CD4-positive, alpha-beta T cell treated with Interleukin-4 for 1 hour (primary cell): Measurements from ENCODE around the gene NDST1.

Experiments
- DNase-seq, 2 donors: peaks; one replicate each; pipeline ENCODE4 v3.0.0-alpha.2; 2020 to 2022

Gene NDST1

DNA sequence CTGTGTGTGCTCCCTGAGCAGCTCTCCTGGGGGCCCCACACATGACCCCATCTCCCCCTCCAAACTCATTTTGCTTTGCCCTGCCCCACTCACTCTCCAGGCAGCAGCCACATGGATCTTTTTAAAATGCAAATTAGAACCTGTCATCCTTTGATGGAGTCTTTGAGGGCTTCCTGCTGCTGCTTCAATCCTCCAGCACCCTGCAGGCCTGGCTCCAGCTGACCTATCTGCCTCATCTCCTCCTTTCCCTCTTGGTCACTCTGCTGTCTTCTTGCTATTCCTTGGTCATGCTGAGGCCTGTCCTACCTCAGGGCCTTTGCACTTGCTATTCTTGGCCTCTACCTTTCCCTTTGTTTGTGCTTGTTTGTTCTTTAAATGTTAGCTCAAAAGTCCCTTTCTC lies 17.9 kb downstream of the NDST1 start:
- no peak for DNase-seq

DNA sequence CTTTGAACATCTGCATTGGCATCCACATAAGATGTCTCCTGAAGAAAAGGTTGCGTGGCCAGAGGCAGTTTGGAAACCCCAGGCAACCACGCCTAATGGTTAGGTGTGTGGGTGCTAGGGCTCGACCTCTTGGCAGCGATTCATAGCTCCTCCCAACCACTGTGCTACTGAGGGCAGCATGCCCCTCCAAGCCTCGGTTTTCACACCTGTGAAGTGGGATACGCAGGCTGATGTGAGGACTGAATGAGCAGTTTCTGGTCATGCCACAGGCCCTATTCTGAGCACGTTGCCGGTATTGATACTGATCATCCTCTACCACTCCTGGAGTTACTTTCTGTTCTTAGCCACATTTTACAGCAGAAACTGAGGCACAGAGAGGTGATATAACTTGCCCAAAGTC lies 19.1 kb downstream of the NDST1 start:
- DNase-seq: no peak

DNA sequence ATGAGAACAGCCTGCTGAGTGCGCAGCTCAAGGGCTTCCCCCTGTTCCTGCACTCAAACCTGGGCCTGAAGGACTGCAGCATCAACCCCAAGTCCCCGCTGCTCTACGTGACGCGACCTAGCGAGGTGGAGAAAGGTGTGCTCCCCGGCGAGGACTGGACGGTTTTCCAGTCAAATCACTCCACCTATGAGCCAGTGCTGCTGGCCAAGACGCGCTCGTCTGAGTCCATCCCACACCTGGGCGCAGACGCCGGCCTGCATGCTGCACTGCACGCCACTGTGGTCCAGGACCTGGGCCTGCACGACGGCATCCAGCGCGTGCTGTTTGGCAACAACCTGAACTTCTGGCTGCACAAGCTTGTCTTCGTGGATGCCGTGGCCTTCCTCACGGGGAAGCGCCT lies 19.9 kb downstream of the NDST1 start:
- no peak for DNase-seq

- DNase-seq: no peak
Measured at GRCh38 chr5:150528924-150529546, 21.1 kb downstream of the NDST1 start.

GRCh38 chr5:150529555-150529954 lies 21.6 kb downstream of the NDST1 start:
- no peak for DNase-seq

DNA sequence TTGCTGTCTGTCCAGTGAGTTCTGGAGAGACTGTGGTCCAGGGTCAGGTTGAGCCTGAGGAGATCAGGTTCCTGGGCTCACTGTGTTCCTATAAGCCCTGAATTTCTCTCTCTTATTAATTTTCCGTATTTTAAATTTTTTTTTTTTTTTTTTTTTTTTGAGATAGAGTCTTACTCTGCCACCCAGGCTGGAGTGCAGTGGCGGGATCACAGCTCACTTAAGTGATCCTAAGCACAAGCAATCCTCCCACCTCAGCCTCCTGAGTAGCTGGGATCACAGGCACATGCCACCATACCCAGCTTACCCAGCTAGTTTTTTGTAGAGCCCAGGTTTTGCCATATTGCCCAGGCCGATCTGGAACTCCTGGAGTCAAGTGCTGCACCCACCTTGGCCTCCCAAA lies 22.5 kb downstream of the NDST1 start:
- no peak for DNase-seq

- DNase-seq: no peak
Measured at GRCh38 chr5:150530951-150531588, 23.1 kb downstream of the NDST1 start.

DNA sequence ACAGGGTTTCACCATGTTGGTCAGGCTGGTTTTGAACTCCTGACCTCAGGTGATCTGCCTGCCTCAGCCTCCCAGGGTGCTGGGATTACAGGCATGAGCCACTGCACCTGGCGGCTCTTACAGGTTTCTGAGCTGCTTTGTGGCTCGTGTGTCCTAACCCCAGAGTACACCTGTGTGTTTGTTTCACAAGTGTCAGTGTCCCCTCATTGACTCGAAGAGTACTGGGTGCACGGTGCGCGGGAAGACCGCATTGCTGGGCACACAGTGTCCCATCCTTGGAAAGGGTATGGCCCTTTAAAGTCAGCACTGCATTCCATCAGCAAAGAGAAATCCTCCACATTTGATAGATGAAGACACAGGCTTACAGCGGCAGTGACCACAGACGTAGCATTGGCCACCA lies 23.8 kb downstream of the NDST1 start:
- DNase-seq: no peak

DNA sequence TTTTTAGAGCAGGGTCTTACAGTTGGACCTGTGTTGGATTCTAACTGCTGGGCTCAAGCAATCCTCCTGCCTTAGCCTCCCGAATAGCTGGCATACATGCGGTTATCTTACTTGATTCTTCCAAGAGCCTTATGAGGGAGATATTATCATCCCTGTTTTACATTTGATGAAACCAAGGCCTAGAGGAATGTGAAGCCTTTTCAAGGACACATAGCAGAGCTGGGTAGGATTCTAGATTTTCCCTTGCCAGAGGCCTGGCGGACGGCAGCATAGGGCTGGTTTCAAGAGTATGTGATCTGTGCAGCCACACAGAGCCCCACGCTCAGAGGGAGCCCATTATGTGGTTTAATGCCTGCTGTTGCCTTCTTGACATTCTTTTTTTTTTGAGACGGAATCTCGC lies 24.2 kb downstream of the NDST1 start:
- no peak for DNase-seq

DNA sequence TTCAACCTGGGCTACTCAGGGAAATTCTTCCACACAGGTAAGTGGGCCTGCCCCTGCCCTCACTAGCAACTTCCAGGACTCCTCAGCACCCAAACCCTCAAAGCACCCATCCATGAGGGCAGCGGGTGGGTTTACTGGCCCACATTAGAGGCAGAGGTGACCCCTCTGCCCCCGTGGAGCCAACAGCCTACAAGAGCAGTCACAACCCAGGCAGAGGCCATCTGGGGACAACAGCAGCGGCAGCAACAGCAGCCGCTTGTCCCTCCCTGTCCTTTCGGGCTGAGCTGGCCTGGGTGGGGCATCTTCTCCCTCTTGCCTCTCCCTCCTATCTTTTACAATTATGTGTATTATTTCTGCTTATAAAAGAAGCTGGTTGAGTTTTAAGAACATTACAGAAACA lies 25.1 kb downstream of the NDST1 start:
- DNase-seq: no peak

- no peak for DNase-seq
Measured at GRCh38 chr5:150534811-150535210, 26.9 kb downstream of the NDST1 start.

- no peak for DNase-seq
Measured at GRCh38 chr5:150535611-150536010, 27.7 kb downstream of the NDST1 start.

GRCh38 chr5:150538007-150538917 lies 30.3 kb downstream of the NDST1 start:
- DNase-seq: no peak

GRCh38 chr5:150539206-150539605 lies 31.3 kb downstream of the NDST1 start:
- DNase-seq: no peak

GRCh38 chr5:150540042-150540441 lies 32.1 kb downstream of the NDST1 start:
- no peak for DNase-seq

GRCh38 chr5:150540615-150541396 lies 32.9 kb downstream of the NDST1 start:
- DNase-seq: no peak

GRCh38 chr5:150541397-150541675 lies 33.4 kb downstream of the NDST1 start:
- no peak for DNase-seq

DNA sequence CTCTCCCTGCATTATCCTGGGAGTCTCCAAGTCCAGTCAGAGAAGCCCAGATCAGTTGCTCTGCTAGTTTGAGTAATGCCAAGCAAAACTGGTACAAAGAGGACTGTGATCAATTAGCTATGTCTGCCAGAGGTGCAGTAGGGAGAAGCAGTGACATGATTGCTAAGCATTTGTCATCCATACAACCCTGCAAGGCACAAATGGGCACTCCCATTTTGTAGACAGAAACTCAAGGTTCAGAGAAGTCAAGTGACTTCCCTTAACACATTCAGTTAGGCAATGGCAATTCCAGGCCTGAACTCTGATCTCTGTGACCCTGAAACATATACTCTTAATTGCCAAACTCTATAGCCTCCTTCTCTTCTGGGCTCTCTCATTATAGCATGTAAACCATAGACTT lies 34.0 kb downstream of the NDST1 start:
- DNase-seq: no peak

DNA sequence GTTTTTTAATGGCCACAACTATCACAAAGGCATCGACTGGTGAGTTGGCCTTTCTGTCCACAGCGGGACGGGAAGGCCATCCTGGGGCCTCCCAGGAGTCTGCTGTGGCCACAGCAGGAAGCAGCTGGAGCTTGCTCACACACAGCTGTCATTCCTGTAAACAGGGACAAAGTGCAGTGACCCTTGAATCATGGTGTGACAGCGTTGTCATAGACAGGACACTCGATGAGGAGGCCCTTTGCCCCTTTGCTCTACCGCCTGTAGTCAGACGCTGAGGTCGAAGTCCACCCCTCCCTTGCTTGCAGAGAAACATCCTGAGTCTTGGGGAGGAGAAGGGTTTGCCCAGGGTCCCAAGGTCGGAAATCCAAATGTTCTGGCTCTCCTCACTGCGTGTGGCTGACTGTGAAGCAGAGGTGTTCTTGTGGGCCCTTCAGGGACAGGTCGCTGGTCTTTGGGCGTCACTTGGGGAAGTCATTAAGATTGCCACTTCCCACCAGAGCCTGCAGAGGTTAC lies 35.1 kb downstream of the NDST1 start:
- DNase-seq: no peak

DNA sequence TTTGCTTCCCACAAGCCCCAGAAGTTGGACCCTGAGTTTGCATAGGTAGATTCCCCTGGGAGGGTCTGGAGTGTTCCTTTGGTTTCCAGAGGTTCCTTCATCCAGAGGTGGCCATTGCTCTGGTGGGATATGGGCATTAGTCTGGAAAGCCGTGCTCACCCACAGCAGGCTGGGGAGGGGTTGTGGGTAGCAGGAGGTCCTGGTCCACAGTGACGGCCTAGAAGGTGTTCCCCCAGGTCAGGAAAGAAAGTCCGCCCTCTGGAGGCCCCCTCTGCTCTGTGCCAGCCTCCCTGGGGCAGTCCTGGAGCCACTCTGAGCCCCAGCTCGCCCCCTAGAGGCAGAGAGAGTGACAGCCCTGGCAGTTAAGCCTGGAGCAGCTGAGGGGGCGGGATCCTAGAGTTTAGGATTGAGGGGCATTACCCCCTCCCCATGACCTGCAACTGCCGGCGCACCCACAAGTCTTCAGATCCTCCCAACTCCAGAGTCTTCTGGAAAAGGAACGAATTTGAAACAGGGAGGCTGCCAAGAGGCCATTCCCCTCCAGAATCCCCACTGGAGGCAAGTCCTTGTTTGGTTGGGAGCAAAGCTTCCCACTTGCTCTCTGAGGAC lies 36.8 kb downstream of the NDST1 start:
- peak; percentile 50 to 65 for DNase-seq

DNA sequence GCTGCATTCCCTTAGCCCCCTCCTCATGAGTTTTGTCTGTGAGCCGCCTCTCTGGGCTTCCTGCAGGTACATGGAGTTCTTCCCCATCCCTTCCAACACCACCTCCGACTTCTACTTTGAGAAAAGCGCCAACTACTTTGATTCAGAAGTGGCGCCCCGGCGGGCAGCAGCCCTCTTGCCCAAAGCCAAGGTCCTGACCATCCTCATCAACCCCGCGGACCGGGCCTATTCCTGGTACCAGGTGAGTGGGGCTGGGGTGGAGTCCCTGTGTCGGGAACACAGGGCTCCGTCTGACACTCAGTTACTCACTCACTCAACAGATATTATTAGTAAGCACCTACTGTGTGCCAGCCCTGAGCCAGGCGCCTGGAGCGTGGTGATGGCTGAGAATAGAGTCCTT lies 37.3 kb downstream of the NDST1 start:
- no peak for DNase-seq

DNA sequence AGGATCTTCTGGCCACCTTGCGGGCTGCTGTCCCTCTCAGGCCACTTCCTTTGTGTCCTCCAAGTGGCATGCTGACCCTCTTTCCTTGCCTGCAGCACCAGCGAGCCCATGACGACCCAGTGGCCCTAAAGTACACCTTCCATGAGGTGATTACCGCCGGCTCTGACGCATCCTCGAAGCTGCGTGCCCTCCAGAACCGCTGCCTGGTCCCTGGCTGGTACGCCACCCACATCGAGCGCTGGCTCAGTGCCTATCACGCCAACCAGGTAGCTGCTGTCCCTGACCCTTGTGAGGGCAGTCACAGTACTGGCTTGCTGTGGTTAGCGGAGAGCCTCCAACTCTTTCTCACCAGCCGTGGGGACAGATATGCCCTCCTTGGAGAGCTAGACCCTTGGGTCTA lies 40.2 kb downstream of the NDST1 start:
- no peak for DNase-seq

DNA sequence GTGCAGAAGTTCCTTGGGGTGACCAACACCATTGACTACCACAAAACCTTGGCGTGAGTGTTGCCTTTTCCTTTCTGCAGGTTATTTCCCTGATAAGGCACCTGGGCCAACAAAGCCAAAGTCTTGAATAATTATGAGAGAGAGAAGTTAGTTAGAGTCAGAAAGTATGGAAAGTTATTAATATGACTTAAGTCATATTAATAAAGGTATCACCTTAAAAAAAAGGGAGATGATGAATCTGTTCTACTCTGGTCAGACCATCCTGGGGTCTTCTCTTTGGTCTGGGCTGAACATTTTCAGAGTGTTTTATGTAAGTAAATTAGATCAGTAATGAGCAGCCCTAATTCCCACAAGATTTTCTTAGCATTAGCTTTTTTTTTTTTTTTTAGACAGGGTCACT lies 41.8 kb downstream of the NDST1 start:
- DNase-seq: no peak
